ENCODE data around the gene DNAJC7.

The DNAJC7 gene

GRCh38 chr17:41970901-41971331 lies 46.3 kb downstream of the DNAJC7 start:
- TF ChIP-seq REST (IDR thresholded peaks at IDR 0.05; ENCODE audit: insufficient read depth in 1 of 2, low read depth in 2 of 2, low read length in 2 of 2) (no peak), TAF1 (IDR thresholded peaks at IDR 0.05; ENCODE audit: borderline replicate concordance, insufficient read depth, low read length) (no peak), SIN3A (IDR thresholded peaks at IDR 0.05; ENCODE audit: borderline replicate concordance, insufficient read depth, low read length) (no peak), FOXP2 (optimal IDR thresholded peaks at IDR 0.05; ENCODE audit: borderline replicate concordance, extremely low read depth, extremely low read length, insufficient read depth) (no peak), POLR2AphosphoS5 (IDR thresholded peaks at IDR 0.05; ENCODE audit: low read depth, low read length) (no peak)

- no peak; the same call in 1 of the 2 replicates for TF ChIP-seq POLR2AphosphoS5 (IDR thresholded peaks at IDR 0.05; ENCODE audit: low read depth, low read length)
- no peak for TF ChIP-seq TAF1 (IDR thresholded peaks at IDR 0.05; ENCODE audit: borderline replicate concordance, insufficient read depth, low read length)
- no peak for TF ChIP-seq REST (IDR thresholded peaks at IDR 0.05; ENCODE audit: insufficient read depth in 1 of 2, low read depth in 2 of 2, low read length in 2 of 2)
- no peak for TF ChIP-seq FOXP2 (optimal IDR thresholded peaks at IDR 0.05; ENCODE audit: borderline replicate concordance, extremely low read depth, extremely low read length, insufficient read depth)
- TF ChIP-seq SIN3A (IDR thresholded peaks at IDR 0.05; ENCODE audit: borderline replicate concordance, insufficient read depth, low read length) = no peak
Measured at GRCh38 chr17:41968676-41969075, 48.6 kb downstream of the DNAJC7 start.

- no peak for TF ChIP-seq FOXP2 (optimal IDR thresholded peaks at IDR 0.05; ENCODE audit: borderline replicate concordance, extremely low read depth, extremely low read length, insufficient read depth)
- TF ChIP-seq TAF1 (IDR thresholded peaks at IDR 0.05; ENCODE audit: borderline replicate concordance, insufficient read depth, low read length) = no peak
- no peak for TF ChIP-seq REST (IDR thresholded peaks at IDR 0.05; ENCODE audit: insufficient read depth in 1 of 2, low read depth in 2 of 2, low read length in 2 of 2)
- TF ChIP-seq SIN3A (IDR thresholded peaks at IDR 0.05; ENCODE audit: borderline replicate concordance, insufficient read depth, low read length) = no peak
- TF ChIP-seq POLR2AphosphoS5 (IDR thresholded peaks at IDR 0.05; ENCODE audit: low read depth, low read length) = no peak; the same call in 1 of the 2 replicates
Measured at GRCh38 chr17:41967921-41968578, 49.2 kb downstream of the DNAJC7 start.

- TF ChIP-seq POLR2AphosphoS5 (IDR thresholded peaks at IDR 0.05; ENCODE audit: low read depth, low read length) = no peak
- TF ChIP-seq REST (IDR thresholded peaks at IDR 0.05; ENCODE audit: insufficient read depth in 1 of 2, low read depth in 2 of 2, low read length in 2 of 2) = no peak
- TF ChIP-seq FOXP2 (optimal IDR thresholded peaks at IDR 0.05; ENCODE audit: borderline replicate concordance, extremely low read depth, extremely low read length, insufficient read depth) = no peak
- no peak for TF ChIP-seq TAF1 (IDR thresholded peaks at IDR 0.05; ENCODE audit: borderline replicate concordance, insufficient read depth, low read length)
- TF ChIP-seq SIN3A (IDR thresholded peaks at IDR 0.05; ENCODE audit: borderline replicate concordance, insufficient read depth, low read length) = no peak
Measured at GRCh38 chr17:41967141-41967920, 49.9 kb downstream of the DNAJC7 start.

Measured in PFSK-1 (cell line).